ENCODE results near the gene KRT4.

- no peak for TF ChIP-seq EZH2phosphoT487 (IDR thresholded peaks at IDR 0.05; ENCODE audit: insufficient read depth, low read depth)
- TF ChIP-seq EZH2 (IDR thresholded peaks at IDR 0.05; ENCODE audit: insufficient read depth, poor library complexity, severe bottlenecking) = no peak
These were observed 12.9 kb upstream of the KRT4 start for GRCh38 chr12:52826611-52827498.

Measured in GM23248 (cell line).